Breast epithelium (tissue), 4 donors: Measurements from ENCODE around the gene LRR1. TPM values are rescaled to one million over a fixed set of nuclear protein-coding genes. Genes with fewer than 3 reads are reported as not detected.

ENCODE experiments used
- DNase-seq, 2 donors: peaks; one replicate each; pipeline ENCODE4 v3.0.0-alpha.2; 2019; ENCODE audit warnings: low spot score in 2 of 2
- H3K27ac ChIP-seq, 2 donors: fragments of 200-600 bp; sonication (generic) in 1 of 2; one replicate each; pipeline ENCODE4 v1.5.1; 2016 to 2019; ENCODE audit warnings: mild to moderate bottlenecking in 1 of 2
- H3K27me3 ChIP-seq, 2 donors: fragments of 200-600 bp; sonication (generic) in 1 of 2; one replicate each; pipeline versions ENCODE4 v1.5.1 to v1.6.0; 2017 to 2019; ENCODE audit warnings: control low read depth in 1 of 2, mild to moderate bottlenecking in 1 of 2
- H3K36me3 ChIP-seq: fragments of 200-600 bp; one replicate; pipeline ENCODE4 v1.5.1; 2019
- H3K4me1 ChIP-seq, 2 donors: fragments of 200-600 bp; sonication (generic); one replicate each; pipeline ENCODE4 v1.5.1; 2016 to 2019; ENCODE audit warnings: control low read depth in 1 of 2
- H3K4me3 ChIP-seq, 3 donors: fragments of 200-600 bp; sonication (generic); 1 replicate in 2 of 3; 2 replicates in 1 of 3; pipeline ENCODE4 v1.5.1; 2016 to 2019; ENCODE audit warnings: mild to moderate bottlenecking in 3 of 3, moderate library complexity in 2 of 3
- H3K9me3 ChIP-seq, 2 donors: fragments of 200-600 bp; sonication (generic) in 1 of 2; one replicate each; pipeline ENCODE4 v1.5.1; 2016 to 2019; ENCODE audit warnings: control low read depth in 1 of 2
- POLR2A ChIP-seq: fragments of 450-650 bp; IDR thresholded peaks from one replicate; pipeline ENCODE4 v1.6.1; 2016; ENCODE audit warnings: antibody characterized with exemption, mild to moderate bottlenecking, moderate library complexity
- POLR2AphosphoS5 ChIP-seq, 3 donors: sonication (generic); formaldehyde crosslinking; IDR thresholded peaks; one replicate each; pipeline ENCODE4 v1.6.1; 2017; ENCODE audit warnings: antibody characterized with exemption in 3 of 3
- intact Hi-C: fragments of 100-400 bp; cut with DNase I; formaldehyde crosslinking; loops from one replicate; pipeline ENCODE4 v1.15.1; 2023; ENCODE audit warnings: low total_unique reads
- total RNA-seq, 3 donors: library from RNA; depleted of rRNA; stranded (reverse); fragments of >200 nt; gene quantifications; one replicate each; pipeline ENCODE4 v1.1.0, GENCODE V29; 2016
- TF ChIP-seq, protein P1 (sequence below), 3 donors: fragments of 450-650 bp; IDR thresholded peaks; one replicate each; pipeline ENCODE4 v1.5.1; 2016 to 2017; ENCODE audit warnings: antibody characterized with exemption in 3 of 3, mild to moderate bottlenecking in 3 of 3, moderate library complexity in 3 of 3

Gene LRR1
- total RNA-seq, 3 donors from 2014 or later, result 7.9 to 9.8 (median 9.2) TPM

DNA sequence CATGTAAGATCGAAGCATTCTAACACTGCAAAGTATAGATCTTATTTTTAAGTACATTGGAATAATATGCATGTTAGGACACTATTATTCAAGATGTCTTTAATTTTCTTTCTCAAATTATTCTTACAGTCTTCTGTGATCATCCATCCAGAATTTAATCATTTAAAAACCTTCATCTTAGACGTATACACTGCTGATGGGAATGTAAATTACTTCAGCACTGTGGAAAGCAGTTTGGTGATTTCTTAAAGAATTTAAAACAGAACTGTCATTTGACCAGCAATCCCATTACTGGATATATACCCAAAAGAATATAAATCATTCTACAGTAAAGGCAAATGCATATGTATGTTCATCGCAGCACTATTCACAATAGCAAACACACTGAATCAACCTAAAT is 9.4 kb upstream of the LRR1 start:
- no peak overlapping the region for H3K27ac ChIP-seq
- intact Hi-C loops, result no loop called here
- DNase-seq, result no peak

DNA sequence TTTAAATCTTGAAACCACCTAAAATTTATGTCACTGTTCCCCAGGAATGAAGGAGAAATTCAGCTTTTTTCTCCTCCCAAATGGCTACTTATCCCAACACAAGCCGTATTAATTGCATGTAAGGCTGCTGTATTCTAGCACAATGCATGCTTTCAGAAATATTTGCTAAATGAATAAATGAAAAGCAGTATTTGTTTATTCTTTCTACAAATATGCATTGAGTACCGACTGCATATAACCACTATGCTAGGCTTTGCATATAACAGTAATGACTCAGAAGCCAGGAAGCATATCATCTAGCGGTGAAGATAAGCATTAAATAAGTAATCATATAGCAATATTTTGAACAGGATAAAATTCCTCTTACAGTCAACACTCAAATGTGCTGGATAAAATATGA is 5.7 kb upstream of the LRR1 start:
- Histone ChIP-seq H3K4me1 (no peaks in the 10 kb centered on the region), H3K27ac (no peak overlapping the region)

More for the DNA sequence above, 9.4 kb upstream of the LRR1 start:
- Histone ChIP-seq H3K36me3 (no peaks in the 10 kb centered on the region), H3K4me1 (peaks cover 0 to under 1% of the 10 kb centered on the region in 2 donors), H3K27me3 (no peaks in the 10 kb centered on the region), H3K9me3 (no peaks in the 10 kb centered on the region), H3K4me3 (no peak overlapping the region)
- TF ChIP-seq POLR2A (no peak), POLR2AphosphoS5 (IDR thresholded peaks at IDR 0.05) (no peak)
- TF ChIP-seq, protein P1, sequence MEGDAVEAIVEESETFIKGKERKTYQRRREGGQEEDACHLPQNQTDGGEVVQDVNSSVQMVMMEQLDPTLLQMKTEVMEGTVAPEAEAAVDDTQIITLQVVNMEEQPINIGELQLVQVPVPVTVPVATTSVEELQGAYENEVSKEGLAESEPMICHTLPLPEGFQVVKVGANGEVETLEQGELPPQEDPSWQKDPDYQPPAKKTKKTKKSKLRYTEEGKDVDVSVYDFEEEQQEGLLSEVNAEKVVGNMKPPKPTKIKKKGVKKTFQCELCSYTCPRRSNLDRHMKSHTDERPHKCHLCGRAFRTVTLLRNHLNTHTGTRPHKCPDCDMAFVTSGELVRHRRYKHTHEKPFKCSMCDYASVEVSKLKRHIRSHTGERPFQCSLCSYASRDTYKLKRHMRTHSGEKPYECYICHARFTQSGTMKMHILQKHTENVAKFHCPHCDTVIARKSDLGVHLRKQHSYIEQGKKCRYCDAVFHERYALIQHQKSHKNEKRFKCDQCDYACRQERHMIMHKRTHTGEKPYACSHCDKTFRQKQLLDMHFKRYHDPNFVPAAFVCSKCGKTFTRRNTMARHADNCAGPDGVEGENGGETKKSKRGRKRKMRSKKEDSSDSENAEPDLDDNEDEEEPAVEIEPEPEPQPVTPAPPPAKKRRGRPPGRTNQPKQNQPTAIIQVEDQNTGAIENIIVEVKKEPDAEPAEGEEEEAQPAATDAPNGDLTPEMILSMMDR (IDR thresholded peaks at IDR 0.05), result no peak

DNA sequence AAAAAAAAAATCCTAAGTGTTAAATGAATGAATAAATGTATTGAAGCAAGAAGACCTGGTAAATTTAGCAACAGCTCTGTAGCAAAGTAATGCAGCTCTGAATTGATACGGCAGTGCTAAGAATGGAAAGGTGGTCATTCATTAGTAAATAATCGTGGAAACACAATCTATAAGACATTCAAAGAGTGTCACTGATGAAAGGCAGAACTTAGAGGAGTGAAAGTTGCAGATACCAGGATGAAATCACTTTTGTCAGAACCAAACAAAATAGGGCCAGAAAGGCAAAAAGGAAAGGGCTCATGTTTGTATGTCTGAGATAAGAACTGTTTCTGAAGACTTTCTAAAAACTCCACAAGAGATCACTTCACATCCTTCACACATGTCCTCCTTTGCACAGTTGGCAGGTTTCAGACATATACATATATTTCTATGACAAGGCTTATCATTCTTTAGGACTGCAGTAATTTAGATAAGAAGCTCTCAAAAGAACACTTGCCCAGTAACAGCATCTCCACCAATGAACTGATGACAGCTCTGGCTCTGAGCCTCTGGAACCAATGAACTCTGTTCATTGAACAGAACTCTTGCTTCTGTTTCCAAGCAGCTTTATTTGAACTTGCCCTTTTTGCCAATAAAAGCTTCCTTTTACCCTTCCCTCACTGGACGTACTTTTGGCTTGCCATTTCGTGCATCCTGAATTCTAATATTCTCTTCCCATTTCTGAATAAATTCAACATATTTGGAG is 4.2 kb upstream of the LRR1 start:
- H3K9me3 ChIP-seq, result no peaks in the 10 kb centered on the region
- no peaks in the 10 kb centered on the region for H3K27me3 ChIP-seq
- no peak for DNase-seq
- no peaks in the 10 kb centered on the region for H3K36me3 ChIP-seq
- TF ChIP-seq POLR2AphosphoS5 (IDR thresholded peaks at IDR 0.05) (no peak), POLR2A (no peak)
- TF ChIP-seq, protein P1 (IDR thresholded peaks at IDR 0.05), result no peak
- H3K27ac ChIP-seq, result no peak overlapping the region
- intact Hi-C loops, result no loop called here
- no peaks in the 10 kb centered on the region for H3K4me1 ChIP-seq
- no peak overlapping the region for H3K4me3 ChIP-seq

More for the DNA sequence above, 5.7 kb upstream of the LRR1 start:
- Histone ChIP-seq H3K4me3 (no peak overlapping the region), H3K27me3 (no peaks in the 10 kb centered on the region), H3K9me3 (no peaks in the 10 kb centered on the region), H3K36me3 (no peaks in the 10 kb centered on the region)
- TF ChIP-seq POLR2AphosphoS5 (IDR thresholded peaks at IDR 0.05) (no peak), POLR2A (no peak)
- TF ChIP-seq, protein P1 (IDR thresholded peaks at IDR 0.05), result no peak
- intact Hi-C loops, result no loop called here
- no peak for DNase-seq

DNA sequence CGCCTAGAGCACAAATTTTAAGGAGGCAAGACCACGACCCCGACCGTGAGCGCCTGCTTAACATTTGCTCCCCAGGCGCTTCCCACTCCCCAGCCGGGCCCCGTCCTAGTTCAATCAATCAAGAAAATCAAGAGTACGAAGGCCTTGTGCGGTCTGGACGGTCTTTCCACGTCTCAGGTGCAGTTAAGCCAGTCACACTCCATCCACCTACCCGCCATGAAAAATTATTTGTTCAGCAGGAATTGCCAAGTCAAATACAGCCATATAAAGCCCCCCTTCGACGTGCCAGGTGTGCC is 603 bp upstream of the LRR1 start:
- H3K36me3 ChIP-seq, result no peaks in the 10 kb centered on the region
- H3K9me3 ChIP-seq, result no peaks in the 10 kb centered on the region
- no peaks in the 10 kb centered on the region for H3K4me1 ChIP-seq
- peak overlapping the region; percentile 96 to 98 for H3K27ac ChIP-seq
- DNase-seq, result no peak
- H3K4me3 ChIP-seq, result peak overlapping the region; percentile 72 to 77 (median 74)
- H3K27me3 ChIP-seq, result no peaks in the 10 kb centered on the region
- intact Hi-C loops, result no loop called here
- no peak for TF ChIP-seq POLR2A

DNA sequence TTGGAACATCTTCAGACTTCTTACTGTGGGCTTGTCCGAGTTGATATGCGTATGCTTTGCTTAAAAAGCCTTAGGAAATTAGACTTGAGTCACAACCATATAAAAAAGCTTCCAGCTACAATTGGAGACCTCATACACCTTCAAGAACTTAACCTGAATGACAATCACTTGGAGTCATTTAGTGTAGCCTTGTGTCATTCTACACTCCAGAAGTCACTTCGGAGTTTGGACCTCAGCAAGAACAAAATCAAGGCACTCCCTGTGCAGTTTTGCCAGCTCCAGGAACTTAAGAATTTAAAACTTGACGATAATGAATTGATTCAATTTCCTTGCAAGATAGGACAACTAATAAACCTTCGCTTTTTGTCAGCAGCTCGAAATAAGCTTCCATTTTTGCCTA is 8.8 kb downstream of the LRR1 start:
- DNase-seq, result no peak
- H3K27ac ChIP-seq, result no peak overlapping the region
- no peak for TF ChIP-seq POLR2A
- TF ChIP-seq POLR2AphosphoS5 (IDR thresholded peaks at IDR 0.05), result no peak
- TF ChIP-seq, protein P1 (IDR thresholded peaks at IDR 0.05), result no peak
- intact Hi-C loops, result no loop called here
- no peaks in the 10 kb centered on the region for H3K27me3 ChIP-seq
- H3K36me3 ChIP-seq, result no peaks in the 10 kb centered on the region
- H3K9me3 ChIP-seq, result no peaks in the 10 kb centered on the region
- H3K4me1 ChIP-seq, result no peaks in the 10 kb centered on the region
- no peak overlapping the region for H3K4me3 ChIP-seq
